ENCODE measurements around the gene CDKN1B.

The CDKN1B gene

DNA sequence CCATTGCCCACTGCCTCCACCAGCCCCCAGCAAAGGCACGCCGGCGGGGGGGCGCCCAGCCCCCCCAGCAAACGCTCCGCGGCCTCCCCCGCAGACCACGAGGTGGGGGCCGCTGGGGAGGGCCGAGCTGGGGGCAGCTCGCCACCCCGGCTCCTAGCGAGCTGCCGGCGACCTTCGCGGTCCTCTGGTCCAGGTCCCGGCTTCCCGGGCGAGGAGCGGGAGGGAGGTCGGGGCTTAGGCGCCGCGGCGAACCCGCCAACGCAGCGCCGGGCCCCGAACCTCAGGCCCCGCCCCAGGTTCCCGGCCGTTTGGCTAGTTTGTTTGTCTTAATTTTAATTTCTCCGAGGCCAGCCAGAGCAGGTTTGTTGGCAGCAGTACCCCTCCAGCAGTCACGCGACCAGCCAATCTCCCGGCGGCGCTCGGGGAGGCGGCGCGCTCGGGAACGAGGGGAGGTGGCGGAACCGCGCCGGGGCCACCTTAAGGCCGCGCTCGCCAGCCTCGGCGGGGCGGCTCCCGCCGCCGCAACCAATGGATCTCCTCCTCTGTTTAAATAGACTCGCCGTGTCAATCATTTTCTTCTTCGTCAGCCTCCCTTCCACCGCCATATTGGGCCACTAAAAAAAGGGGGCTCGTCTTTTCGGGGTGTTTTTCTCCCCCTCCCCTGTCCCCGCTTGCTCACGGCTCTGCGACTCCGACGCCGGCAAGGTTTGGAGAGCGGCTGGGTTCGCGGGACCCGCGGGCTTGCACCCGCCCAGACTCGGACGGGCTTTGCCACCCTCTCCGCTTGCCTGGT, at the start of gene CDKN1B:
TSS of gene CDKN1B (plus strand) at position 576 of the 793 bp plus-strand sequence. CDS start 472 bp downstream, outside the sequence.
- peak; percentile 74 to 78 for ATAC-seq

DNA sequence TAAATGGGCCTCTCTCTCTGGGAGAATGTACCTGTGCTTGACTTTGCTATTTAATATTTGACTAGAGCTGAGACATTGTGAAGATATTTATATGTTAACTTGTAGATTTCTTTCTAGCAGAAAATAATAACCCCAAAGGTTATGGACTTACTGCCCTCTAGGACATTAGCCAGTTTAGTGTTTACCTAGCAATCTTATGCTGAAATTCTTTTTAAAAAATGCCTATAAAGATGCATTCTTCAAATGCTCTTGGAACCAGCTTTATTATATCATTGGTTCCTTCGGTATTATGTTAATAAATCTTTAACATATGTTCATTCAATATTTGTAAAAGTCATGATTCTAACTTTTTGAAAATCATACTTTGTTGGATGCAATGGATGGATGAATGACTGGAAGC, 49.2 kb upstream of the CDKN1B start:
- no peak for ATAC-seq

DNA sequence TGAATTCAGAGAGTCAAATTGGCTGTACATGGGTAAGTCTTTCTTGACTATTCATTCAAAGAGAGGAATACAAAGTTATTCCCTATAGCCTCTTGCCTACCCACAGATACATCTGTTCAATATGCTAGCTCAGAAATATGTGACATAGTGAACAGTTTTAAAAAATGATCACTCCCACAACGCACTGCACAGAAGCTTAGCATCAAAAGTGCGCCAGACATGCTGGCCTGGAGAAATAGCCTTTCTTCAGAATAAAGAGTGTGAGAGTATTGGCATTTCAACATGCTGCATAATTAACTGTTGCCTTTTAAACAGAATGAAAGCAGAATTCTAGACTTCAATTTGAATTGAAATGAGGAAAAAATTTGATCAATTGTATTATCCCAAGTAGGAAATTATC, 48.1 kb upstream of the CDKN1B start:
- no peak for ATAC-seq

DNA sequence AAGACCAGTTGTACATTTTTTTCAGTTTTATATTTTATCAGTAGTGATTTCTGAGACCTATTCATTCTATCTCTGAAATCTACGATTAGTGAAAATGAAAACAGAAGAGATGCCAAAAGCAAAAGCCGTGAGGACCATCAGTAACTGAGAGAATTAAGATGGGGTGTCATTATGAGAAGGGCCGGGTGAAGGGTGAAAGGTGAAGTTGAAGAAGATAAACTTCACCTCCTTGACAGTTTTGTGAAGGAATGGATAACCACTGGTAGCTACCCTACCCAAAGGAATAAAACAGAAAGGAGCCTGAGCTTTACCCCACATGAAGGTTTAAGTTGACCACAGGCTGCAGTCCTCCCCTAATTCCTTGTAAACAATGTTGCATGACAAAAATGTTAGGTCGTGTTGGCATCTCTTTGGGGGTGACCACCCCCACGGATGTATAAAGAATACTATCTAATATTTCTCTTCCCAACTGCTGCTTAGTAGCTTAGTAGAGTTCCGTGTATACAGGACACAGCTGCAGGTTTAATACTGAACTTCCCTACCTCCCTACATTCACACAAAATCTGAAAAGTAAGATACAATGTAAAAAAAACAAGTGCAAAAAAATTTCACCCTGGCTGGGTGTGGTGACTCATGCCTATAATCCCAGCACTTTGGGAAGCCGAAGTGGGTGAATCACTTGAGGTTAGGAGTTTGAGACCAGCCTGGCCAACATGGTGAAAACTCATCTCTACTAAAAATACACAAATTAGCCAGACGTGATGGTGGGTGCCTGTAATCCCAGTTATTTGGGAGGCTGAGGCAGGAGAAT, 45.1 kb upstream of the CDKN1B start:
- ATAC-seq: no peak

DNA sequence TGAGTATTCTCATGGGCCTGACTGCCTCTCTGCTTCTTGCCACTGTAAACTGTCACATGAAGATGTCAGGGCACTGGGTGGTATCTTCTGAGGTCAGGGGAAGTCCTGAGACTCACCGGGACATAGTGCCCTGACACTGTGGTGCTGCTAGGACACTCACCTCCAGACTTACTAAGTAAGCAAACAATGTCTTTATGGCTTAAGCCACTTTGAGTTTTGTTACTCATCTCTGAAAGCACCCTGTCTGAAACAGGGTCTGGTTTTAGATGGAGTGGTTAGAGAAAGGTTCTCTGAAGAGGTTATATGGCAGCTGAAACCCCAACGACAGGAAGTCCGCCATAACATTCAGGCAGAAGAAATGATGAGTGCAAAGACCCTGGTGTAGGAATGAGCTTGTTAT, 43.9 kb upstream of the CDKN1B start:
- peak; percentile 41 to 64 for ATAC-seq

DNA sequence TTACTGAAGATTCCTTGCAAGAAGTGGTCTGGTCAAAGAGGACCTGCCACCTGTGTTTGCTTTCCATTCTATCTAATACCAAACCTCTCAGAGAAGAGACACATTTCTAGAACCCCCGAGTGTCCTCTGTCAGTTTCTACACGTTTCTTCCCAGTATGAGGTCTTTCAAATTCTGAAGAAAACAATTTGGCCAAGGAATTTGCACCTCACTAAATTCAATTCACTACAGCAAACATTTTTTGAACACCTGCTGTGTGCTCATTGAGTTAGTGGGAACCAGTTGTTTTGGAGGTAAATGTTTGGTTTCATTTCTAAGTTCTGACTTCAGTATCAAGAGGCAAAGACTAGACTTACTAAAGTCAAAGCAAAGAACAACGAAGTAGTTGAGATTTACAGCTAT, 40.6 kb upstream of the CDKN1B start:
- ATAC-seq: no peak

DNA sequence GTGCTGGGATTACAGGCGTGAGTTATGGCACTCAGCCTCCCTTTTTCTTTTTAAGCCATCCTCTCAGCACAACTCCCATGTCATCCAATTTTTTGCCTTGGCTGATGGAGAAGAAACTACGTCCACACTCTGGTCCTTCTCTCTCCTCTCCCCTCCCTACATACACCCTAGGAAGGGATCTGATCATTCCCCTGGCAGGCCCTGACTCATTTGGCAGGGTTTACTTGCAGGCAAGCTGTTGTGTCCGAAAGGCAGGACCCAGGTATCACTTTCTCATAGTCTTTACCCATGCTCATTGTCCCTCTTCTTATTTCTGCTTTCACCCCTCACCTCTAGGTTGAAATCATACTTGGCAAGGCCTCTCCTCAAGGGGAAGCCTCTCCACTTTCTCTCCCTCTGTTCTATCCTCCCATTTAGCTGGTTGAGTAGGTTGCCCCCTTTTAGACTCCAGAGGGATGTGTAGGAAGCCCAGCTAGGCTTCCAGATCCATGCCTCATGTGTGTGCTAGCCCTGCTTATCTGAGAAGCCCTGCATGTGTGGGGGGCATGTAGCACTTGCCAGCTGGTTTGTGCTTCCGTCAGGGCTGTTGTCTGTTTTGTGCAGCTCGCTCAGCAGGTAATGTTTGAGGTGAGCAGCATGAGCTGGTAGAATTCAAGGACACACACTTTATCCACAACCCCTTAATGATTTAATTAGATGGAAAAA, 36.0 kb upstream of the CDKN1B start:
- ATAC-seq: no peak

DNA sequence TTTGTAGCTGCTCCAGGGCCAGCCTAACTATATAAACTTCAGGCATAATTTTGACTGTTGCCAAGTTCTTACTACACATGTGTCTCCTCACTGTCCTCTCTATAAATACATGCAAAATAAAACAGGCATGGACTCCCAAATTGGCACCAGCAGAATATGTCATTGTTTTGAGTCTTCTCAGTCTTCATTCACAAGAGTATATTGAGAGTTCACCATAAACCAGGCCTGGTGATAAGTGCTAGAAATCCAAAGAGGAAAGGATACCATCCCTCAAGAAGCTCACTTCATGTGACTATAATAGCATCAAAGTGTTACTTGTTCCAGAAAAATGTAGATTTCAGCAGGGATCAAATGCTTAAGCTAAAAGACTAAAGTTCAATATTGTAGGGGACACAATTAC, 34.9 kb upstream of the CDKN1B start:
- no peak for ATAC-seq

DNA sequence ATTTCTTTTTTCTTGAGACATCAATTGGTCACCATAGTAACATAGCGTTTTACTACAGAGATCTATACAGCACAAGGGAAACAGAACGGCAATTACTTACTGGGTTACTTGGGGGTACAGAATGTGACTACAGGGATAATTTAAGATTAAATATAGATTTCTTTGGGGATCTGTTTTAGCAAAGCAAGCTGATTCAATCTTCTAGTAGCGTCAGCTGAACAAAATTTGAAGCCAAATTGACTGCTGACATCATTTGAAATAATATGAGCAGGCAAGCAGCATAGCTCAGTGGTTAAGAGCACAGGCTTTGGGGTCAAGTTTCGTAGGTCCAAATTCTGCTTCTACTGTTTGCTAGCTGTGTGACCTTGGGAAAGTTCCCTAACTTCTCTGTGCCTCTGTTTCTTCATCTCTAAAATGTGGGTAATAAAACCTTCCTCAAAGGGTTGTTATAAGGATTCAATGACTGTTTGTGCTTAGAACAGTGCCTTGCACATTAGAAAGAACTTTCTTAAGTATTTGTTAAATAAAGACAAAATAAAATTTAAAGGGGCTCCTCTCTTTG, 34.0 kb upstream of the CDKN1B start:
- no peak for ATAC-seq

DNA sequence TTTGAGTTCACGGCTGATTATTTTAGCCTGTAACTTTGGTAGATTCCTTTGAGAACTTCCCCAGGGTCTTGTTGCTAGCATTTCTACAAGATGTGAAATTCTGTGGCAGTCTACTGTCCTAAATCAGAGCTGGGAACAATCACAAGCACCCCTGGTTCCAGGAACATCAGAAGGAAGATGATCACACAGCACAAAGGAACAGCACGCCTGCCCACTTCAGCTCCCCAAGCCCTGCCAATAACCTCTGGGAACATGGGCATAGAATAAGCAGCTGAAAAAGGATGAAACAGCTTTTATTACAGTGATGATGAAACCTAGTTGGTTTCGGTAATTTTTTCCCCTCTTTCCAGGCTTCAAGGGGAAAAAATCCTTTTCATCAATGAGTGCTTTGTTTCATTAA, 33.4 kb upstream of the CDKN1B start:
- ATAC-seq: no peak

DNA sequence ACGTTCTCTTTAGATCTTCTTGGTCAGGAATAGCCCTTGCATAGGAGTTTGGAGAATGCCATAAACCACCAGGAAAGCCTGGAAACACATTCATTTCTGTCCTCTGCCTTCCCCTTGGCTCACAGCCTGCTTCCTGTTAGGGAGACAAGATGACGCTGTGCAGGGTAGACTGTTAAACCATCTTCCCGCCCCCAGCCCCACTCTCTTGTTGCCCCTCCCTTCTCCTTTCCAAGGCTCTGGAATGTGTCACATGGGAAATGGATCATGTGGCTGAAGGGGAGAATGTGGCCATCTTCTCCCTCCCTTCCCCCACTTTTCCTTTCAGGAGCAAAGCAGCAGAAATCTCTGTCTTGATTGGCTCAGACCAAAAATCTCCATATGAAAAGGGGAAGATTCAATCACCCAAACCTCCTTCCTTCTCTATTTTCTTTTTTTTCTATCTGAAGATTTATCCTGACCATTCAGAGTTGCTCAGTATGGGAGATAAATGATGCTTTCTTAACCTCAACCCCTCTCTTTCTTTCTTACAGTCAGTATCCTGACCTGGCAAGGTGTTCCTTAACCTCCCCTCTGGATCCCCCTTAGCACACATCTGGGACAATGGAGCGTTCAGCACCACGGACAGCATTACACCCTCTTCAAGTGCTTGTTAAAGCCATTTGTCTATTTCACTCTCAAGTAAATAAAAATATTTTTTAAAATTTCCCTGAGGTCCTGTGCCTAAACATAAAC, 32.6 kb upstream of the CDKN1B start:
- no peak for ATAC-seq

DNA sequence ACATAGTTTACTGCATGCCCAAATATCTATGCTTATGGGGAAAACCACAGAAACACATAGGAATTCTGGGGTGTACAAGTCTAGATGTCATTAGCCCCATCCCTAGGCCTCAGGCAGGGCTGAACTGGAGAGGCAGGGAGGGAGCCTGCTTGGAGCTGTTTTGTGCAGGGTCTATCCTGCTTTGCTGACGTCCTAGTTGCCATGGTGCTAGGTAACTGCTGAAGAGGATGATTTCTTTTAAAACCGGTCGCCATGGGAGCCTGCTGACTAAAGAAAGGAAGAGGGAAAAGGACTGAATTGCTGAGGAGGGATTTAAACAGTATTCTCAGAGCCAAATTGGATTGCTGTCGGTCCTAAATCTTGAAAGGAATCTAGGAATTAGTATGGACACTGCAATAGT, 31.9 kb upstream of the CDKN1B start:
- no peak for ATAC-seq

DNA sequence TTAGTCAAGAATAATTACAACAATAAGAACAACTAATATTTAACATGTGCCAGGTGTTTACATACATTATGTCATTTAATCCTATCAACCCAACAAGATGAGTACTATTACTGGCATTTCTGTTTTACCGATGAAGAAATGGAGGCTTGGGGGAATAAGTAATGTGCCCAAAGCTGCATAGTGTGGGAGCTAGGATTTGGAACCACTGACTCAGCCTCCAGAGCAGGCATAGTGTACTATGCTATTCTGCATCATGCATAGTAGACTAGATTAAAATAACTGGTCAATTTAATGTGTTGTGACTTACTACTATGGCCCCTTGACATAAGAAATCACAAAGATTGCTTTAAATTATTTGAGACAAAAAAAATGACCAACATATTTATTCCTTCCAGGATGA, 30.7 kb upstream of the CDKN1B start:
- no peak for ATAC-seq

DNA sequence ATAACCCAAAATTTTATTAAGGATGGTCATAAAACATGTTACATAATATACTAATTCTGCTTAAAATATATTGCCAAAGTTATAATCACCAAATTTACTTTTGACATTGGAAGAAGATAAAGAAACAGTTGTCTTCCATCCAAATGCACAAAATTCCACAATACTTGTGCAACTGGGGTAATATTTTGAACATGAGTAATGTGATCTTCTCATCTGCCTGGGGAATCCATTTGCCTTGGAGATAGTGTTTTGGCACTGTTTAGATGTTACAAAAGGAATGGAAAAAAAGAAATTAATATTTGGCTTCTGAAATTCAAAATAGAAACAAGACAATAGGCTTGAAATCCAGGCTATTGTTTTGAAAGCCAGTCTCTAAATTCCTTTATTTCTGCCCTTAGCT, 30.2 kb upstream of the CDKN1B start:
- no peak for ATAC-seq

DNA sequence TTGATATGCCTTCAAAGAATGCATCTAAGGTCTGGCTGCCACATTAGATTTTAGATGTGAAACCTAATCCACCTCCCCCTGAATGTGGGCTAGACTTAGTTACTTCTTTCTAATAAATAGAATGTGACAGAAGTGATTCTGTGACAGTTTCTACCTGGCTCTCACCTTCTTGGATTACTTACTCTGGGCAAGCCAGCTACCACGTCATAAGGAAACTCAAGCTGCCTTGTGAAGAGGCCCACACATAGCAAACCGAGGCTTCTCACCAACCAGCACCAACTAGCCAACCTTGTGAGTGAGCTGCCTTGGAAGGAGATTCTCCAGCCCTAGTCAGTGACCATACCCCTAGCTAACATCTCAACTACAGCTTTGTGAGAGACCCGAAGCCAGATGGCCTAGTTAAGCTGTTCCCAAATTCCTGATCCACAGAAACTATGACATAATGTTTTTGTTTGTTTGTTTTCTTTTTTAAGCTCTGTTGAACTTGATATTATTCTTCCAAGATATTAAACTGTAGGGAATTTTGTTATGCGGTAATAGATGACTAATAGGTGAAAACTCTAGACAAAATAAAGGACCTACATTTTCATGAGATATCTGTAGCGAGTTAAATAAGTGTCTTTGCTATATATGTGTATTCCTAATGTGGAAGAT, 27.4 kb upstream of the CDKN1B start:
- ATAC-seq: peak; percentile 55 to 70

DNA sequence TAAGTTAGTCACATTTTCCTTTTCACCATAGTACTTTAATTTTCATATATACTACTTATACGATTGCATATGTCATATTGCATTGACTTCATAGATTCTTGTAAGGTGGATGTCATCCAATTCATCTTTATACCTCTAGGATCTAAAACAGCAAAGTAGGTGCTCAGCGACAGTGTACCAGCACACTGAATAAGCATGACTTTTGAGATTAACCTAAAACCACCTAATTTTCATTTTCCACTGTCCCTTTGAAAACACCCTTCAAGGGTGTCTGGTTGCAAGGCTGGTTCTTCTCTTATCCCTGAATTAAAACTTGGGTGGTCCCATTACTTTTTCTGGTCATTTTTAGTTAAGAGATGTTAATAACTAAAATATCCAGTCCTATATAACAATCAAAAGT, 25.6 kb upstream of the CDKN1B start:
- ATAC-seq: no peak

DNA sequence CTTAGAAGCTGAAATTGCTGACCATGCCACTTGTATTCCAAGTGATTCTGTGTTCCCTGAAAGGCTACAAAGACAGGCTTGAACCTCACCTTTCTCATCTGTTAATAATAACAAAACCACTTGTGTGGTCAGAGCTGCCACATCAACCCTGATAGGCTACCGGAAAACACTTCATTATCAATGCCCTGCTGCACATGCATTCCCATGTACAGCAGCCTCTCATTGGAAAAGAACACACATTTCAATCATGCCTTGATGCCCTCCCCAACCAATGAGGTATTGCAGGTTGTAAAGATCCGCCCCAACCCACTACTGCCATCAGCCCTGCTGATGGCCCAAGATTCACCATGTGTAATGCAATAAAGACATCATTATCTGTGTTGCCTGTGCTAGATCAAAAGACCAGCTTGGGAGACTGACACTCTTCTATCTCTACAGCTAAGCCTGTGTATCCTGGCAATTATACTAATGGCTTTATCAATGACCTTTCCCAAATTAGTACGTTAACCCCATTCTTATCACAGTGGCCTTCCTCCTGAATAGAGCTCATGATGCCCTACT, 24.0 kb upstream of the CDKN1B start:
- no peak for ATAC-seq

DNA sequence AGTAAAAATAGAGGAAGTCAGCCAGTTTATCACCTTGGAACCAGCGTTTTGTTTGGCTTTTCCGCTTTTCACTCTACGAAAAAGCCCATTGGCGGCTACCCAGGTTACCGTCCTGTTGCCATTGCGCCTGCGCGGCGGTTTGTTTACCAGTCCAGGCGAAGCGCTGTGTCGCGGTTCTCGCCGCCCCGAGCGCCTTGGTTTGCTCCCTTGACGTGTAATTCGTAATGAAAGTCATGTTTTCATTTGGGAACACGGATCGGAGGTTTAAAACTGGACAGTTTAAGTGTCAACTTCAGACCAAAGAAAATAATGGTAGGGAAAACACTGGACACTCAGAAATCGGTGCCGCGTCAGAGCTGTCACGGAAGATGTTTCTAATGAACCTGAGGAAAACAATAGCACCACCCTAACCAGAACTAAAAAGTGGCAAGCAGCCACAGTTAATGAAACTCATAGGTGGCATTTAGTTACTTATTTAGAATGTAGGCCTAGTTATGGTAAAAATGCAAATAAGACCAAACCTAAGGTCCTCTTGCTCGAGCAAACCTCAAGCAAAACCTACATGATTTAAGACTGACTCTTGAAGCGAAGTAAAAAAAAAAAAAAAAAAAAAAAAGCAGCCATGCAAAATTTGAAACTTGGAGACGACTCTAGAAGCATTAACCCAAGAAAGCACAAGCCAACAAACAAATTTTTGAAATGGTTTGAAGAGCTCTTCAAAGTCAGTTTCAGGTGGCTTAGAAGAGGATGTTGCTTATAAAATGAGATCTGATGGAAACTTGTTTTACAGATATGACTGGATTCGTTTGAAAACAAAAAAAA, 20.4 kb upstream of the CDKN1B start:
- ATAC-seq: peak; percentile 55 to 69

DNA sequence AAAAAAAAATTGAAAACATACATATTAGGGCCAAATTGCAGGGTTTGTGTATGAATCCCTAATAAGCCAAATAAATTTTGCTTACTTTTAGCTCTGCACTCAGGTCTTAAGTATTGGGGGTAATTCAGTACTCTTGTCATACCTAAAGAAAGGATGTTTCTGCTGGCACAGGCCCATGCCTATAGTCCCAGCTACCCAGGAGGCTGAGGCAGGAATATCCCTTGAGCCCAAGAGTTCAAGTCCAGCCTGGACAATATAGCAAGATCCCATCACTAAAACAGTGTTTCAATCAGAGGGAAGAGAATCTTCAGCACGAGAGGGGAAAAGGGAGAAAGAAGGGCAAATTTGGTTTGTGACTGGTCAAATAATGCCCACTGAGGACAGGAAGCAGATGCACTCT, 17.8 kb upstream of the CDKN1B start:
- no peak for ATAC-seq

DNA sequence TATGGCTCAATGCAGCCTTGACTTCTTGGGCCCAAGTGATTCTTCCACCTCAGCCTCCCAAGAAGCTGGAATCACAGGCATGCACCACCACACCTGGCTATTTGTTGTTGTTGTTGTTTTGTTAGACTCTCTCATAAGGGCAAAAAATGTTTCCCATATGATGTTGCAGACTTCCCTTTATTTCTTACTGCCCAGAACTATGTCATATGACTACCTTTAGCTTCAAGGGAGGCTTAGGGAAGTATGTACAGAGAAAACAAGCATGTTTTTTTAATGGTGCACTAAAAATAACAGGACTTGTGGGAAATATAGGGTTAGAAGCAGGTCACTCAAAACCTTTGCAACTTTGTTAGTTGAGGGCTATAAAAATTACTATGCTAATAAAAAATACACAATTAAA, 16.9 kb upstream of the CDKN1B start:
- no peak for ATAC-seq

DNA sequence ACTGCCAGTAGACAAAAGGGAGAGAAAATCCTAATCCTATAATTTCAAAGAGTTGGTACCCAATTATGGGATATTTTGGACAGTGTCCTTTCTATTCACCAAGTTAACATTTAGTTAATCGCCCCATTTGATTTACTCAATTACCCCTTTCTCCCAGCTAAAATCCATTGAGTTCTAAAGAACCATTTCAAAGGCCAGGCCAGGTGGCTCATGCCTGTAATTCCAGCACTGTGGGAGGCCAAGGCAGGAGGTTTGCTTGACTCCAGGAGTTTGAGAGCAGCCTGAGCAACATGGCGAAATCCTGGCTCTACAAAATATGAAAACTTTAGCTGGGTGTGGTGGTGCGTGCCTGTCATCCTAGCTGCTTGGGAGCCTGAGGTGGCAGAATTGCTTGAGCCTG, 15.7 kb upstream of the CDKN1B start:
- ATAC-seq: no peak
